ENCODE results near the gene BEND4.
"Not testable (repeated sequence)": the region's sequence is repeated elsewhere in the genome, so short reads cannot be mapped to it uniquely, and the experiment has no call there.

Gene BEND4

DNA sequence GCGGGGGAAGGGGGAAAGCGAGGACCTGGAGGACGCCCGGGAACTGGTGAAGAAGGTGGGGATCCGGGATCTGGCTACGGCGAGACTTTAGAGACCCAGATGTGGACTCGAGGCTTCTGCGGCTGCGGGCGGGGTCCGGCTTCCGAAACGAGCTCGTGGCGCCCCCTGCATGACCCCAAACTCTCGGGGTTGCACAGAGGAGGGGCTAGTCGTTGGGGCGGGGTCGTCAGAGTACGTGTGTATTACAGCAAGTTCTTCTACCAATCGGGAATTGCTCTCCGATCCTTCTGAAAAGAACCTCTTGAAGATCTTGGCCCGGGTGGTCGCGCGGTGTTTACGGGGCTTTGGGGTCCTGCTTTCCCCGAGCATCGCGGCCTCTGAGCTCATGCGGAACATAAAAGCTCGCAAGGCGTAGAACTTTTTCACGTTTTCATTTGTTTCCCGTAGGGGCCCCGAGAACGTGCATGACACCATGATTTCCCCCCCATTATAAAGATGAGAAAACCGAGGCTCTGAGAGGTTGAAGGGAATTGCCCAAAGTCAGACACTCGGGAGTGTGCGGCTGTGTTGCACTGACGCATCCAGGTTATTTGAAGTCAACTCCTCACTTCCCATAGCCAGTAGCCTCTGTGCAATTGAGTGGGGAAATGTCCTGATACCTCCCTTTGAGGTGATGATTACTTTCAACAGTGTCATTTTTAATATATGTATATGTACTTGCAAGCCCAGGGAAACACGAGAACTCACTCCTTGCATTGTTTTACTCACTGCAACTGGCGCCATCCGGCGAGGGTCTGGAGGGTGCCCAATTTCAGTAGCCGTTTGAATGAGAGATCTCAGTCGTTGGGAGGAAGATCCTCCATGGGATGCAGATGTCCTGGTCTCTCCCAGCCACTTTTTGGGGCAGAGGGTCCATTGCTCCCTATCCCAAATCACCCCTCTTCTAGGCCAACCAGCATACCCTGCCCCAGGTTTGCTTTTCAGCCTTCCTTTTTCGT lies at the start of gene BEND4:
BEND4 (minus strand) TSS at position 149 of the 998 bp plus-strand sequence. CDS start 512 bp downstream, outside the sequence.
- DNase-seq (ENCODE audit: low read depth): no peak

DNA sequence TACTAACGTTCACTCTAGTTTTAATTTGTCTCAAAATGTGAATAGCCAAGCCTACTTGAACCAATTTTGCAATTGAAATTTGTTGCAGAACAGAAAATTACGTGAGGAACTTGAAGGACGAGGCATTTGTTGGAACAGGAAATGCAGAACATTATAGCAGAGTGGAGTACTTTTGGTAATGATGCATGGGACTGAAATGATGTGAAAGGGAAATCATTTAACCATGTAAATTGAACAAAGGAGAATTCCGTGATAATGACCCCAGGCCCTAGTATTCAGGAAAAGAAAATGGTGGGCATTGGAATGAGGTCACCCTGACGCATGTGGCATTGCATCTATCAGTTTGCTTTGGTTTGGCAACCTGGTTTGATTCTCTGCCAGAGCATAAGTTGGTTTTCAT lies 44.9 kb upstream of the BEND4 start:
- DNase-seq (ENCODE audit: low read depth): no peak

GRCh38 chr4:42172921-42173320 lies 20.5 kb upstream of the BEND4 start:
- no peak for DNase-seq (ENCODE audit: low read depth)

DNA sequence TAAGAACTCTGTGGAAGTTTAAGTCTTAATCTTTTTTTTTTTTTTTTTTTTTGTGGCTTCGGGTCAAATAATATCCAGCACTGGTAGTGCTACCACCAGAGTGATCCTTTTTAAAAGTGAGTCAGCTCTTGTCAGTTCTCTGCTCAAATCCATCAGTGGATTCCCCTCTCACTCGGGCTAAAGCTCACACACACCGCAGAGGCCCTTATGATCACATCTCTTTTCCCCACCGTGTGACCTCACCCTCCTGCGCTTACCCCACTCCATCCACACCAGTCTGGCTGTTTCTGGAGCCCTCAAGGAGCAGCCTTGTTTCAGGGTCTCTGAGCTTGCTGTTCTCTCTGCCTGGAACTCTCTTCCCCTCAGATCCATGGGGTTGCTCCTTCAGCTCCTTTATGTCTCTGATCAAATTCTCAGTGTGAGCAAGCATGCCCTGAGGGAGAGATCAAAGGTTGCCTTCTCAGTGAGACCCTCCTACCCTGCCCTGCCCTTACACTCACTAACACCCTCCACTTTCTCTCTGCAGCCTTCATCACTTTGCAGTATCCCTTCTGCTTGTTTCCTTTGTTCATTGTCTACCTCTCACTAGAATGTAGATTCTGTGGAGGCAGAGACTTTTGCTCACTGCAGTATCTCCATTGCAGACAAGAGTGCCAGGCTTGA lies 19.8 kb upstream of the BEND4 start:
- no peak for DNase-seq (ENCODE audit: low read depth)

GRCh38 chr4:42167709-42168108 lies 15.3 kb upstream of the BEND4 start:
- DNase-seq (ENCODE audit: low read depth): no peak

- not testable (repeated sequence) for DNase-seq (ENCODE audit: low read depth)
These were observed 13.7 kb upstream of the BEND4 start for GRCh38 chr4:42166186-42166585.

- DNase-seq (ENCODE audit: low read depth): no peak
These were observed 7.0 kb upstream of the BEND4 start for GRCh38 chr4:42159271-42160001.

- no peak for DNase-seq (ENCODE audit: low read depth)
These were observed 618 bp downstream of the BEND4 start for GRCh38 chr4:42151568-42152506.

DNA sequence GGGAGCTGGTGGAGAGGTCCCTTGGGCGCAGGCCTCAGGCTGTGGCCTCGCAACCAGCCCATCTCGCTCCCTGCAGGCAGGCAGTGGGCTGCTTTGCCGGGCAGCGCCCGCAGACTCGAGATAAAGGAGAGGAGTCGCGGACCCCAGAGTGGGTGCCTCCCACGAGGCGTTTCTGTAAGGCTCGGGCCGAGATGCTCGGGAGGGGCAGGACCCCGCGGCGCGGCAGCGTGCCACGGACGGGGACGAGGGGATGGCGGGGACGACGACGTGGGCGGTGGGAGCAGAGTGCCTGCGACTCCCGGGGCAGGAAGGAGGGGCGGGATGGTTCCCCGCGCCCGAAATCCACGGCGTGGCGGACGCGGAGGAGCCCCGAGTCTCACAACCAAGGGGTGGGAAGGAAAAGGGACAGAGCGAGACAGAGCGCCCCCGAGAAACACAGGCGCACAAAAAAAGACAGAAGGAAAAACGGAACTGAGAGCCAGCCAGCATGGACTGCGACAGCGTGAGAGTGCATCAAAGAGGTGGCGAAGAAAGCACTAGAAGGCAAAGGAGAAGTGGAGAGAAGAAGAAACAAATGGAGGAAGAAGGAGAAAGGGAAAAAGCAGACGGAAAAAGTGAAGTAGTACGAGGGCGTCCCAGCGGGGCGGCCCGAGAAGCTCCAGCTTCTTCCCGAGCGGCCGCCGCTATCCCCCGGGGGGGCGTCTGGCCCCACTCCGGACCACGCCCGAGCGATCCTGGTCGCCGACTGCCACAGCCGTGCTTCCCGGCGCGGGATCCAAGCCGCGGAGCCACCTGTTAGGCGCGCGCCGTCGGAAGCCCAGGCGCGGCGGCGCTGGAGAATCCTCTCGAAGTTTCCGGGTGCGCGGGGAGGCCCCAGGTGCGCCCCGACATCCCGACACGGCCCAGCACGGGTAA lies 1.5 kb downstream of the BEND4 start:
- no peak for DNase-seq (ENCODE audit: low read depth)

DNA sequence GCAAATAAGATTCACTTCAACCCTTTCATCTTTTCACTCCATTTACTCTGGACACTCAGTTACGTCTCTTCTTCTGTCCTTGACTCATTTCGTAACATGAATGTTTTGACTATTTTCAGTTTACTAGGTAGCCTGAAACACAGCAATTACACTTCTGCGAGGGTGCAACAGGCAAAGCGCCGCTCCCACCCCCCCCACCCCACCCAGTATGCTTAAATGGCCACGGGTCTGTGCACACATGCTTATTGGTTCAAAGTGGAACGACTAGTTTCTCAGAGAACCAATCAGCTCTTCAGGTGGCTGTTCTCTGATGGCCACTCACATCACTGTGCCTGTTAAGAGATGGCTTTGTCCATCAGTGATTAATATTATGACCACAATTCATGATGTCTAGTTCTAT lies 3.5 kb downstream of the BEND4 start:
- DNase-seq (ENCODE audit: low read depth): no peak

DNA sequence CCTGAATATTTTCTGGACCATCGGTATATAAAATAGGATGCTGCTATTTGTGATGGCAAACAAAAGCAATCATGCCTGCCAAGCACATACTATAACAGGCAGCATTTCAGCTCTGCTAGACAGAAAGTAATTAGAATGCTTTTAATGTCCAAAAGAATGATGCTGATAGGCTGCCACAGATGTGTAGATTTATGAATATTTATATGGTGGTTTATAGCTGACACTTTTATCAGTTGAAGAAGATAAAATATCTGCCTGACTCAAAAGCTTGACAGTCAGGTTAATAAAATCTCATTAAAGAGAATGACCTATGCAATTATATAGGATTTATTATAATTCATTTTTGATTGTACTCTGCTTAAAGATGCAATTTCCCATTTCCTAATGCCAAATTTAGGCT lies 4.0 kb downstream of the BEND4 start:
- no peak for DNase-seq (ENCODE audit: low read depth)

DNA sequence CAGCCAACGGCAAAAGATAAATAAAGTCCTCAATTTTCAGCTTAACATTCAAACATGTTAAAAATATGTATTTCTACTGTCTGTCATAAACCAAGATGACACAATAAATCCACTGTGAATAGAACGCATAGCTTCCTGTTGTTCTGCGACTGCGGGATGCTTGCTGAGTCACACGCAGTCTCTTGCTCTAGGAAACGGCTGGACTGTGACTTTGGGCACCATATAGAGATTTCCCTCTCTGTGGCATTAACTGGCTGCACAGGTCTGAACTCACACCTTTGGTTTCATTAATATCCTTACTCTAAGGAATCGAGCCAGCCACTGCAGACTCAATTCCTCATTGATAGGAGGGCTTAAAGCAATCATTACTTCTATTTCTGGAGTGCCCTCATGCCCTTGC lies 8.4 kb downstream of the BEND4 start:
- no peak for DNase-seq (ENCODE audit: low read depth)

DNA sequence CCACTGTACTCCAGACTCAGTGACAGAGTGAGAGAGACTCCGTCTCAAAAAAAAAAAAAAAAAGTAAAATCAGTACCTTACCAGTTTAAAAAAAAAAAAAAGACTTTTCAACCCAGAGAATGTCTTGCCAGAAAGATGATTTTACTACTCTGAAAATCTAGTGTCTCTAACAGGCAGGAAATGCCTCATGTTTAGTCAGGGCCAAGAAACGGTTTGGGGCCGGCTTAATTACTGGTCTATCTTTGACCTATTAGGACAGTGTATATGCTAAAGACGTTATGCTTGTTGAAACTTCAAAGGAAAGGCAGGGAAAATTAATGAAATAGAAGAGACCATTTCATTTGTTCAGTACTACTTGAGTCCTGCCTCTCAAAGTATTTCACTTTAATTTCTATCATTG lies 9.9 kb downstream of the BEND4 start:
- no peak for DNase-seq (ENCODE audit: low read depth)

- no peak for DNase-seq (ENCODE audit: low read depth)
These were observed 16.1 kb downstream of the BEND4 start for GRCh38 chr4:42136371-42136770.

DNA sequence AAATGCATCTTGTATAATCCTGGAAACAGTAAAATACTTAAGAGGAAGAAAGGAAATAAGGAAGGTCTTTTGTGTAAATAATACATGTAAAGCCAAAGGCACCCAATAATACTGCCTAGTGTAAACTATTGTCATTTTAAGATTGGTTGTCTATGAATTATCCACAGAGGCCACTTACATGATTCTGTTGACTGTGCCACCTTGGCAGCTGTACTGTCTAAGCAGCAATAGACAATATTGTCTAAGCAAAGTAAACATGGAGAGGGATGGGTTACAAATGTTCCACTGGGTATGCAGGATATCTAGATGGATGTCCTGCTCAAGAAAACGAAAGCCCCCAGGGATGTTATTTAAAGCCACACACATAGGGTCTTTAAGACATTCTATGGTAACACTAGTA lies 19.4 kb downstream of the BEND4 start:
- no peak for DNase-seq (ENCODE audit: low read depth)

DNA sequence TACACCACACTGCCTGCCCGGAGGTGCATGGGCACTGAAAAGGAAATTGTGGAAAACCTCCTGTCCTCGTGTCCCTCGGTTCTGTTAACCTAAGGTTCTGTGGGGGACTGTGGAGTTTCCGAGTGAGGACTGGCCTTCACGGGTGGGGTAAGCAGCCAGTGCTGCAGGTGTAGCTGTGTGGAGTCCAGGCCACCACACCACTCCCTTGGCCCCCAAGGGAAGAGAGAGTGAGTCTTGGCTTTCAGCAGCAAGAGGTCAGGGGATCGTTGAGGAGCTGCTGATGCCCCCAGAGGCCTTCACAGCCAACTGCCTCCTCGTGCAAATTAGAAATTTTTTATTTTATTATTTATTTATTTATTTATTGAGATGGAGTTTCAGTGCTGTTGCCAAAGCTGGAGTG lies 20.4 kb downstream of the BEND4 start:
- DNase-seq (ENCODE audit: low read depth): no peak

DNA sequence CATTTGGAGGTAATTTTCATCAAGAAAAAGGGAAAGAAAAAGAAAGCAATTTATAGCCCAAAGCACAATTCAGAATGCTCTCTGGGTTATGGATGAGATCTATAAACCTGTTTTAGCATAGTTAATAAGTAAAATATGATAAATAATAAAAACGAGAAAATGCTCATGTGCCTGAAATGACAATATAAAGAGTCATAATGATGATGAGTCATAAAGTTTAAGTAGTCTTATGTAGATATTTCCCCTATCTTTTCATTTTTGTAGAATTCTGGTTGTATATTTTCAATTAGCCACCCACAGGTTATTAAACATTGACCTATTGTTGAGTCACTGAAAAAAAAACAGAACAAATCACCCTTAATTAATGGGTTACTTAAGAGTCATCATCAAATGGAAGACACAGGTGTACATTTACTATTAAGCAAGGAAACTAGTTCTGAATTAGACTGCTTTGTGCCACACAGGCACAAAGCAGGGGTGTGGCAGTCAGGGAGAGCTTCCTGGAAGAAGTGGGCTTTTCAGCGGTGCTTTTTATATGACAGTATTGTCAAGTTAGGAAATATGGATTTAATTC lies 29.3 kb downstream of the BEND4 start:
- no peak for DNase-seq (ENCODE audit: low read depth)

GRCh38 chr4:42122237-42122636 lies 30.2 kb downstream of the BEND4 start:
- DNase-seq (ENCODE audit: low read depth): no peak

DNA sequence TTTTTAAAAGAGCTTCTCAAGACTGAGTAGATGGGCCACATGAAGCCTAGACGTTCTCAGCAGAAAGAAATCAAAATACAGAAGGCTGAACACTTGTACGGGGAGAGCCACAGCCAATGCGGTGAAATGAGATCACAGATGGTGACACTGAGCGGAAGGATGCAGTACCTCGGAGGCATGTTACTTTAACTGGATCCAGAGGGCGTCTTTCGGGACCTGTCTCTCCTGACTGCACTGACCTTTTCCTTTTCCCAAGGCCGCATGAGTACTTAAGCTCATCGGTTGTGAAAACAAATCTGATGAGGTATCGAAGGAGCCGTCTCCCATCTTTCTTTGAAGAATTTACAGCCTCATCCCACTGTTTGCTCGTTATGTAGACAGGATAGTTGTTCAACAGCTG lies 32.6 kb downstream of the BEND4 start:
- DNase-seq (ENCODE audit: low read depth): no peak

GRCh38 chr4:42112846-42113245 lies 39.6 kb downstream of the BEND4 start:
- no peak for DNase-seq (ENCODE audit: low read depth)
